Endothelial cell of umbilical vein (primary cell): ENCODE measurements around the gene LRRC47. TPM values are rescaled to one million over a fixed set of nuclear protein-coding genes. Genes with fewer than 3 reads are reported as not detected.

Source experiments
- BruUV-seq: library from RNA; stranded (reverse); fragments of 400-500 nt; replicated peaks from 2 replicates; lab custom pipeline; 2021; lab: Mats Ljungman, UMichigan
- CTCF ChIA-PET: fragments of 300-600, 350-600 bp; sonication (Branson Sonifier 250); formaldehyde crosslinking; loops from one replicate; lab custom pipeline; 2021; ENCODE audit warnings: antibody characterized with exemption, inconsistent platforms; lab: Charles Lee
- POLR2A ChIA-PET: fragments of 300-600, 350-600 bp; sonication (Branson Sonifier 250); formaldehyde crosslinking; loops from one replicate; lab custom pipeline; 2021; ENCODE audit warnings: antibody characterized with exemption, inconsistent platforms; lab: Charles Lee
- DNase-seq: peaks from one replicate; pipeline ENCODE4 v3.0.0-alpha.2; 2011; ENCODE audit warnings: low read depth, low spot score
- FAIRE-seq: peaks from 2 replicates; lab custom pipeline; 2011; peaks lifted over from hg19 to GRCh38; lab: Jason Lieb, UNC
- H2AFZ ChIP-seq: 2 replicates; pipeline ENCODE4 v1.6.0; 2012; ENCODE audit warnings: low read depth, low read length, control low read depth, inconsistent platforms
- H3K27ac ChIP-seq: 2 replicates; pipeline ENCODE4 v1.5.1; 2011; ENCODE audit warnings: low read depth, mild to moderate bottlenecking, control low read depth, low read length, moderate library complexity; ENCODE audit not compliant: insufficient read depth
- H3K27me3 ChIP-seq, 2 experiments: 2 replicates each; pipeline versions ENCODE4 v1.6.0 to v1.6.1; 2011; ENCODE audit warnings: low read length in 2 of 2, mixed read lengths in 1 of 2; ENCODE audit not compliant: control insufficient read depth in 2 of 2, insufficient read depth in 2 of 2
- H3K36me3 ChIP-seq, 2 experiments: 2 replicates in 1 of 2; 3 replicates in 1 of 2; pipeline ENCODE4 v1.5.1; 2011; ENCODE audit warnings: low read length in 2 of 2, mild to moderate bottlenecking in 1 of 2, moderate library complexity in 1 of 2; ENCODE audit not compliant: control insufficient read depth in 2 of 2, insufficient read depth in 2 of 2; ENCODE audit errors: extremely low read depth in 1 of 2
- H3K4me1 ChIP-seq: 3 replicates; pipeline ENCODE4 v1.5.1; 2011; ENCODE audit warnings: mild to moderate bottlenecking, low read length; ENCODE audit not compliant: control insufficient read depth, insufficient read depth; ENCODE audit errors: extremely low read depth
- H3K4me2 ChIP-seq: 2 replicates; pipeline ENCODE4 v1.6.1; 2011; ENCODE audit warnings: low read length, control low read depth, mixed read lengths; ENCODE audit not compliant: insufficient read depth
- H3K4me3 ChIP-seq, 3 experiments: fragments of 200-600 bp in 1 of 3; sonication (generic), shearing (Covaris generic) in 1 of 3; replicated peaks in 1 of 3; 2 replicates each; pipeline ENCODE4 v1.5.1; 2011 to 2016; ENCODE audit warnings: control low read depth in 3 of 3, low read length in 3 of 3, mild to moderate bottlenecking in 2 of 3, inconsistent platforms in 1 of 3, low read depth in 1 of 3, moderate library complexity in 1 of 3; ENCODE audit not compliant: insufficient read depth in 1 of 3
- H3K79me2 ChIP-seq: 2 replicates; pipeline ENCODE4 v1.6.0; 2012; ENCODE audit warnings: low read length, inconsistent platforms; ENCODE audit not compliant: control insufficient read depth, insufficient read depth
- H3K9ac ChIP-seq: replicated peaks from 2 replicates; pipeline ENCODE3; 2011; ENCODE audit warnings: low read length, control low read depth; ENCODE audit not compliant: insufficient read depth; ENCODE audit errors: extremely low read depth
- H3K9me1 ChIP-seq: replicated peaks from 3 replicates; pipeline ENCODE4 v1.6.0; 2011; ENCODE audit warnings: mild to moderate bottlenecking, low read length; ENCODE audit not compliant: control insufficient read depth, insufficient read depth; ENCODE audit errors: extremely low read depth
- H3K9me3 ChIP-seq: replicated peaks from 2 replicates; pipeline ENCODE4 v1.5.1; 2012; ENCODE audit warnings: low read length, inconsistent platforms; ENCODE audit not compliant: control insufficient read depth, insufficient read depth
- H4K20me1 ChIP-seq: replicated peaks from 2 replicates; pipeline ENCODE3; 2011; ENCODE audit warnings: mild to moderate bottlenecking, low read length; ENCODE audit not compliant: control insufficient read depth, insufficient read depth; ENCODE audit errors: extremely low read depth
- CTCF ChIP-seq, 2 donors: IDR thresholded peaks; 1 replicate in 1 of 2; 2 replicates in 1 of 2; pipeline ENCODE4 v1.5.1; 2011; ENCODE audit warnings: low read length in 2 of 2, mild to moderate bottlenecking in 2 of 2, moderate library complexity in 2 of 2, control low read depth in 1 of 2, inconsistent platforms in 1 of 2, low read depth in 1 of 2; ENCODE audit not compliant: insufficient read depth in 1 of 2; ENCODE audit errors: extremely low read depth in 1 of 2
- EZH2 ChIP-seq: IDR thresholded peaks from 2 replicates; pipeline ENCODE4 v1.6.1; 2012; ENCODE audit warnings: borderline replicate concordance, low read depth, mild to moderate bottlenecking, moderate library complexity, low read length, inconsistent platforms; ENCODE audit not compliant: severe bottlenecking
- FOS ChIP-seq: IDR thresholded peaks from 2 replicates; pipeline ENCODE4 v1.6.1; 2011; ENCODE audit warnings: mild to moderate bottlenecking, low read length, moderate library complexity, borderline replicate concordance; ENCODE audit not compliant: insufficient read depth
- GATA2 ChIP-seq: IDR thresholded peaks from 2 replicates; pipeline ENCODE4 v1.7.0; 2011; ENCODE audit warnings: low read depth, mild to moderate bottlenecking, moderate library complexity, mixed read lengths, low read length; ENCODE audit not compliant: insufficient read length, insufficient read depth
- JUN ChIP-seq: IDR thresholded peaks from 2 replicates; pipeline ENCODE4 v1.6.1; 2011; ENCODE audit warnings: borderline replicate concordance, low read depth; ENCODE audit not compliant: insufficient read length, insufficient read depth
- MAX ChIP-seq: IDR thresholded peaks from 2 replicates; pipeline ENCODE4 v1.6.1; 2011; ENCODE audit not compliant: insufficient read depth, insufficient read length
- MYC ChIP-seq: IDR thresholded peaks from one replicate; pipeline ENCODE4 v1.6.1; 2011; ENCODE audit warnings: mild to moderate bottlenecking, low read depth, low read length
- POLR2A ChIP-seq: IDR thresholded peaks from 2 replicates; pipeline ENCODE4 v1.6.1; 2012; ENCODE audit warnings: low read depth, mild to moderate bottlenecking, control low read depth, low read length
- POLR2AphosphoS5 ChIP-seq: IDR thresholded peaks from 2 replicates; pipeline ENCODE4 v1.6.1; 2012; ENCODE audit warnings: low read depth, mild to moderate bottlenecking, control low read depth, low read length, moderate library complexity; ENCODE audit not compliant: insufficient read depth
- dilution Hi-C: fragments of 300-500 bp; cut with MboI; formaldehyde crosslinking; loops from one replicate; pipeline ENCODE4 v1.15.0; 2019; ENCODE audit warnings: low sequenced_read_pairs; ENCODE audit not compliant: extremely low pct_ligation_motif_present
- intact Hi-C: fragments of 100-400 bp; cut with micrococcal nuclease; formaldehyde crosslinking; loops from one replicate; pipeline ENCODE4 v1.10.0; 2022
- polyA plus RNA-seq, 4 experiments: library from polyadenylated mRNA; depleted of rRNA in 3 of 4; stranded (reverse) in 3 of 4; unstranded in 1 of 4; fragments of >200 nt; gene quantifications; 2 replicates each; pipeline versions ENCODE4 v1.2.1 to v1.2.3, GENCODE V29; 2011 to 2012; ENCODE audit warnings: missing spikeins in 1 of 4
- total RNA-seq: library from RNA; stranded (reverse); gene quantifications from 2 replicates; pipeline ENCODE4 v1.2.3, GENCODE V29; 2021

The LRRC47 gene
- total and polyA plus RNA-seq, 2 donors (not counting 3 experiments of a cell fraction or from before 2014, with no cell fraction given), result 23.7 to 42.5 TPM

GRCh38 chr1:3824650-3825049 is 28.4 kb upstream of the LRRC47 start:
- dilution Hi-C loops, result no loop called here
- H4K20me1 ChIP-seq, result no peaks in the 10 kb centered on the region
- FAIRE-seq (no peak), DNase-seq (no peak)
- H3K9ac ChIP-seq, result no peak overlapping the region
- TF ChIP-seq POLR2AphosphoS5 (no peak), FOS (no peak), MYC (no peak), GATA2 (no peak), EZH2 (no peak), CTCF (IDR thresholded peaks at IDR 0.05; ENCODE audit: extremely low read depth in 1 of 2, insufficient read depth in 1 of 2, low read depth in 1 of 2, low read length in 2 of 2) (no peak), POLR2A (no peak), MAX (no peak), JUN (no peak)
- H3K36me3 ChIP-seq, result peaks cover 6 to 21% of the 10 kb centered on the region in 2 experiments
- BruUV-seq, result no TSS peak
- H3K9me3 ChIP-seq, result no peaks in the 10 kb centered on the region
- H3K27ac ChIP-seq, result no peak overlapping the region
- H3K4me1 ChIP-seq, result no peaks in the 10 kb centered on the region
- ChIA-PET CTCF (no interaction called here), POLR2A (no interaction called here)
- no peaks in the 10 kb centered on the region for H3K27me3 ChIP-seq
- H3K4me3 ChIP-seq, result no peak overlapping the region
- no peak overlapping the region for H3K4me2 ChIP-seq
- H3K79me2 ChIP-seq, result no peaks in the 10 kb centered on the region
- H2AFZ ChIP-seq, result no peak overlapping the region
- intact Hi-C loops, result no loop called here
- no peaks in the 10 kb centered on the region for H3K9me1 ChIP-seq
